MCF 10A (cell line): ENCODE data around the gene PRAMEF1. TPM values are rescaled to one million over a fixed set of nuclear protein-coding genes. Genes with fewer than 3 reads are reported as not detected.

Experiments
- BruUV-seq: library from RNA; stranded (reverse); fragments of 400-500 nt; replicated peaks from 2 replicates; lab custom pipeline; 2021; lab: Mats Ljungman, UMichigan
- CTCF ChIA-PET: fragments of 300-600 bp; sonication (Branson Sonifier 250); formaldehyde crosslinking; extraction: SDS; loops from one replicate; lab custom pipeline; 2021; ENCODE audit warnings: antibody characterized with exemption, inconsistent platforms; lab: Yijun Ruan, JAX
- POLR2A ChIA-PET: fragments of 300-600, 350-650 bp; sonication (Branson Sonifier 250); formaldehyde crosslinking; extraction: SDS; loops from one replicate; lab custom pipeline; 2020; ENCODE audit warnings: antibody characterized with exemption, inconsistent platforms; lab: Yijun Ruan, JAX
- DNase-seq: peaks from one replicate; pipeline ENCODE4 v3.0.0-alpha.2; 2018; ENCODE audit not compliant: unreplicated experiment
- H3K27ac Mint-ChIP-seq: one replicate; pipeline ENCODE4 v1.8.0; 2022; ENCODE audit warnings: mild to moderate bottlenecking, low read depth, mixed read lengths; ENCODE audit not compliant: unreplicated experiment
- H3K27me3 Mint-ChIP-seq: one replicate; pipeline ENCODE4 v1.8.0; 2022; ENCODE audit warnings: mixed read lengths; ENCODE audit not compliant: insufficient read depth, unreplicated experiment
- H3K36me3 Mint-ChIP-seq: one replicate; pipeline ENCODE4 v1.8.0; 2022; ENCODE audit warnings: mild to moderate bottlenecking, moderate library complexity, mixed read lengths; ENCODE audit not compliant: insufficient read depth, unreplicated experiment
- H3K4me1 Mint-ChIP-seq: one replicate; pipeline ENCODE4 v1.8.0; 2022; ENCODE audit warnings: mixed read lengths; ENCODE audit not compliant: insufficient read depth, unreplicated experiment
- H3K4me3 Mint-ChIP-seq: one replicate; pipeline ENCODE4 v1.8.0; 2022; ENCODE audit warnings: mild to moderate bottlenecking, moderate library complexity, mixed read lengths; ENCODE audit not compliant: unreplicated experiment
- H3K9me3 Mint-ChIP-seq: one replicate; pipeline ENCODE4 v1.8.0; 2022; ENCODE audit warnings: mixed read lengths; ENCODE audit not compliant: unreplicated experiment
- intact Hi-C: fragments of 100-400 bp; cut with micrococcal nuclease; formaldehyde crosslinking; loops from 2 replicates; pipeline ENCODE4 v1.14.1; 2022
- total RNA-seq: library from RNA; stranded (reverse); gene quantifications from 2 replicates; pipeline ENCODE4 v1.2.3, GENCODE V29; 2022
- TF ChIP-seq, protein P1 (sequence below): fragments of 200-600 bp; IDR thresholded peaks from one replicate; pipeline ENCODE4 v1.8.0; 2022; ENCODE audit warnings: antibody characterized with exemption, mild to moderate bottlenecking; ENCODE audit not compliant: unreplicated experiment

PRAMEF1 gene
- total RNA-seq, 1 experiment from 2014 or later = not detected

DNA sequence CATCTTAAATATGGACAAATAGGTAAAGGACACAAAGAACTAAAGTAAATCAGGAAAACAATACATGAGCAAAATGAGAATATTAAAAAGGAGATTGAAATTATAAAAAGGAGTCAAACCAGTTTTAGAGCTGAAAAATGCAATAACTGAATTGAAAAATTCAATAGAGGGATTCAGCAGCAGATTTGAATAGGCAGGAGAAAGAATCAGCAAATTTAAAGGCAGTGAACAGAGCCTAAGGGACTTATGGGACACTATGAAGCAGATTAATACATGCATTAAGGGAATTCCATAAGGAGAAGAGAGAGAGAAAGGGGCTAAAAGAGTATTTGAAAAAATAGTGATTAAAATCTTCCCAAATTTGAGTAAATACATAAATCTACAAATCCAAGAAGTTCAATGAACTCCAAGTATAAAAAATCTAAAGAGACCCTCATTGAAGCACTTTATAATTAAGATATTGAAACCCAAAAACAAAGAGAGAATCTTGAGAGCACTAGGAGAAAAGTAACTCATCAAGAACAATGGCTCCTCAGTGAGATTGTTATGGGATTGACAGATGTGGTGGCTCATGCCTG is 42.3 kb upstream of the PRAMEF1 start:
- Mint-ChIP-seq H3K36me3 (no peaks in the 10 kb centered on the region), H3K4me3 (no peak overlapping the region), H3K9me3 (peaks cover 27% of the 10 kb centered on the region), H3K27ac (no peak overlapping the region), H3K4me1 (peaks cover 10% of the 10 kb centered on the region), H3K27me3 (peaks cover 82% of the 10 kb centered on the region)
- intact Hi-C loops = no loop called here
- BruUV-seq = no TSS peak
- TF ChIP-seq, protein P1, sequence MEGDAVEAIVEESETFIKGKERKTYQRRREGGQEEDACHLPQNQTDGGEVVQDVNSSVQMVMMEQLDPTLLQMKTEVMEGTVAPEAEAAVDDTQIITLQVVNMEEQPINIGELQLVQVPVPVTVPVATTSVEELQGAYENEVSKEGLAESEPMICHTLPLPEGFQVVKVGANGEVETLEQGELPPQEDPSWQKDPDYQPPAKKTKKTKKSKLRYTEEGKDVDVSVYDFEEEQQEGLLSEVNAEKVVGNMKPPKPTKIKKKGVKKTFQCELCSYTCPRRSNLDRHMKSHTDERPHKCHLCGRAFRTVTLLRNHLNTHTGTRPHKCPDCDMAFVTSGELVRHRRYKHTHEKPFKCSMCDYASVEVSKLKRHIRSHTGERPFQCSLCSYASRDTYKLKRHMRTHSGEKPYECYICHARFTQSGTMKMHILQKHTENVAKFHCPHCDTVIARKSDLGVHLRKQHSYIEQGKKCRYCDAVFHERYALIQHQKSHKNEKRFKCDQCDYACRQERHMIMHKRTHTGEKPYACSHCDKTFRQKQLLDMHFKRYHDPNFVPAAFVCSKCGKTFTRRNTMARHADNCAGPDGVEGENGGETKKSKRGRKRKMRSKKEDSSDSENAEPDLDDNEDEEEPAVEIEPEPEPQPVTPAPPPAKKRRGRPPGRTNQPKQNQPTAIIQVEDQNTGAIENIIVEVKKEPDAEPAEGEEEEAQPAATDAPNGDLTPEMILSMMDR = no peak
- no peak for DNase-seq
- ChIA-PET POLR2A (interaction anchor here (0.6 kb wide), 1 partner anchor 8 kb away, joined by 3 read pairs; no protein-coding TSS in a partner anchor), CTCF (interaction anchor here (0.7 kb wide), 1 partner anchor 26 kb away, joined by 4 read pairs; no protein-coding TSS in a partner anchor)

DNA sequence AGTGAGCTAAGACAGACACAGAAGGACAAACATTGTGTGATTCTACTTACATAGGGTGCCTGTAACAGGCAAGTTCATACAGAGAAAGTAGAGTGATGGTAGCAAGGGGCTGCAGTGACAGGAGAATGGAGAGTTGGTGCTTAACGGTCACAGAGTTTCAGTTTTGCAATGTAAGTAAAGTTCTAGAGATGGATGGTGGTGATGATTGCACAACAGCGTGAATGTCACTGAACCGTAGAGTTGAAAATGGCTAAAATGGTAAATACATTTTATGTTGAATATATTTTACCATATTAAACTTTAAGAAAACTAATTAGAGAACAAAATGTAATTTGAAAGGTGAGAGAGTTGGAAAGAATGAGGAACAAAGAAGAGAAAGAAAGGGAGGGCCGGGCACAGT is 36.5 kb upstream of the PRAMEF1 start:
- Mint-ChIP-seq H3K4me3 (no peak overlapping the region), H3K27ac (no peak overlapping the region), H3K9me3 (peaks cover 11% of the 10 kb centered on the region), H3K4me1 (no peaks in the 10 kb centered on the region), H3K27me3 (peaks cover 96% of the 10 kb centered on the region), H3K36me3 (no peaks in the 10 kb centered on the region)
- no peak for DNase-seq
- TF ChIP-seq, protein P1 = no peak
- intact Hi-C loops = no loop called here
- ChIA-PET POLR2A (no interaction called here), CTCF (interaction anchor here (0.6 to 0.7 kb wide), 2 partner anchors 52 to 545 kb away, joined by 3 to 4 read pairs; no protein-coding TSS in a partner anchor)
- BruUV-seq = no TSS peak

DNA sequence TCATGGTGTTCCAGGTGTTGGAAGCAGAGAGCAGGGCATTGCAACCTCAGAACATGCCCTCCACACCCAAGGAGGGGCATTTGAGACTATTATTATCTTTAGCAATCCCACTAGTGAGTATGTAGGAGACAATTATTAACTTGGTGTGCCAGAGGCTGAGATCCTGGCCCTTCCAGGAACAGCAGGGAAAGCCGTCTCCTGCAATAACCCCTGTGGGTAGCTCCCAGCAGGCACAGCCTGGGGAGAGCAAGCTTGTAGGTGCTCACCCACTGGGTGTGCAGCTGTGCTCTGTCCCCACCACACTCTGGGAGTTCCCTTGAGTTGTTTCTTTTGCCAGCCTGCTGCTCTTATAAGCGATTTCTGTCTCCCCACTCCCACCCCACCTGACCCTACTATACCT is 34.9 kb upstream of the PRAMEF1 start:
- no peak for DNase-seq
- intact Hi-C loops = no loop called here
- H3K27me3 Mint-ChIP-seq = peaks cover 96% of the 10 kb centered on the region
- H3K27ac Mint-ChIP-seq = no peak overlapping the region
- no peaks in the 10 kb centered on the region for H3K9me3 Mint-ChIP-seq
- BruUV-seq = no TSS peak
- ChIA-PET CTCF (no interaction called here), POLR2A (no interaction called here)
- TF ChIP-seq, protein P1 = no peak
- no peaks in the 10 kb centered on the region for H3K36me3 Mint-ChIP-seq
- no peak overlapping the region for H3K4me3 Mint-ChIP-seq
- no peaks in the 10 kb centered on the region for H3K4me1 Mint-ChIP-seq

DNA sequence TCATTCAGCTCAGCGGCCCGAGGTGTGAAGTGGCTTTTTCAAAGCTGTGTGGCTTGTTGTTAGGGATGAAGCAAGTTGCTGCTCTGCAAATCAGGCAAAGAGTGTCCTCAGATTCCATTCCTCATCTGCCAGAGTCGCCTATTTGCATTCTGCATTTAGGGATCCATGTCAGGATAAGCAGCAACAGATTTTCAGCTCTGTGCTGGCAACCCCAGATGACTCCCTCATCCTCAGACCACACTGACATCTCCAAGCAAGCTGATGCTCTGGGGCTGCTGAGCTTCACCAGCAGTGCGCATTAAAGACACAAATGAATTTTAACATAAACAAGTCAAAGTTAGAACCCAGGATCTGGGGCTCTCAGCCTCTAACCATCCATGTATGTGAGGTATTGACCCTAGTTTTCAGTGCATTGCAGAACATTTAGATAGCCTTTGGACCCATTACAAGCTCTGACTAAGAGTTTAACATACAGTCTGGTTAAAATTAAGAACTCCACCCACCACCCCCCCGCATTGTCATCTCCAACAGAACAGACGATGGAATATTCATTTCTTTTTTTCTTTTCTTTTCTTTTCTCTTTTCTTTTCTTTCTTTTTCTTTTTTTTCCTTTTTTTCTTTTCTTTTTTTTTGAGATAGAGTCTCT is 34.3 kb upstream of the PRAMEF1 start:
- intact Hi-C loops = no loop called here
- ChIA-PET POLR2A (interaction anchor here (0.6 kb wide), 1 partner anchor 8 kb away, joined by 3 read pairs; no protein-coding TSS in a partner anchor), CTCF (no interaction called here)

More for the DNA sequence above, 34.3 kb upstream of the PRAMEF1 start:
- Mint-ChIP-seq H3K4me1 (no peaks in the 10 kb centered on the region), H3K9me3 (no peaks in the 10 kb centered on the region), H3K27ac (no peak overlapping the region), H3K27me3 (peaks cover 90% of the 10 kb centered on the region), H3K36me3 (no peaks in the 10 kb centered on the region), H3K4me3 (no peak overlapping the region)
- DNase-seq = no peak
- TF ChIP-seq, protein P1 = no peak
- no TSS peak for BruUV-seq
